ENCODE data around the gene GALNTL6.

GALNTL6 gene

GRCh38 chr4:171920901-171921300, 107.7 kb downstream of the GALNTL6 start:
- H3K4me3 ChIP-seq (ENCODE audit: low read depth, low read length), result no peak overlapping the region
- no peak for DNase-seq (ENCODE audit: low read depth)
- TF ChIP-seq CTCF (conservative IDR thresholded peaks at IDR 0.05; ENCODE audit: low read depth, low read length), result no peak

GRCh38 chr4:171924746-171925376, 111.7 kb downstream of the GALNTL6 start:
- no peak overlapping the region for H3K4me3 ChIP-seq (ENCODE audit: low read depth, low read length)
- TF ChIP-seq CTCF (conservative IDR thresholded peaks at IDR 0.05; ENCODE audit: low read depth, low read length), result no peak
- DNase-seq (ENCODE audit: low read depth), result no peak

- DNase-seq (ENCODE audit: low read depth), result no peak
- no peak overlapping the region for H3K4me3 ChIP-seq (ENCODE audit: low read depth, low read length)
- TF ChIP-seq CTCF (conservative IDR thresholded peaks at IDR 0.05; ENCODE audit: low read depth, low read length), result no peak
Measured at GRCh38 chr4:171928336-171928735, 115.1 kb downstream of the GALNTL6 start.

- TF ChIP-seq CTCF (conservative IDR thresholded peaks at IDR 0.05; ENCODE audit: low read depth, low read length), result no peak
- no peak for DNase-seq (ENCODE audit: low read depth)
- no peak overlapping the region for H3K4me3 ChIP-seq (ENCODE audit: low read depth, low read length)
Measured at GRCh38 chr4:171929477-171929876, 116.3 kb downstream of the GALNTL6 start.

- H3K4me3 ChIP-seq (ENCODE audit: low read depth, low read length), result no peak overlapping the region
- TF ChIP-seq CTCF (conservative IDR thresholded peaks at IDR 0.05; ENCODE audit: low read depth, low read length), result no peak
- no peak for DNase-seq (ENCODE audit: low read depth)
Measured at GRCh38 chr4:171929907-171930306, 116.7 kb downstream of the GALNTL6 start.

- no peak for DNase-seq (ENCODE audit: low read depth)
- no peak for TF ChIP-seq CTCF (conservative IDR thresholded peaks at IDR 0.05; ENCODE audit: low read depth, low read length)
Measured at GRCh38 chr4:171932238-171932637, 119.0 kb downstream of the GALNTL6 start.

GRCh38 chr4:171940656-171941055, 127.5 kb downstream of the GALNTL6 start:
- H3K4me3 ChIP-seq (ENCODE audit: low read depth, low read length), result no peak overlapping the region
- no peak for DNase-seq (ENCODE audit: low read depth)
- TF ChIP-seq CTCF (conservative IDR thresholded peaks at IDR 0.05; ENCODE audit: low read depth, low read length), result no peak

More at GRCh38 chr4:171932238-171932637, 119.0 kb downstream of the GALNTL6 start:
- no peak overlapping the region for H3K4me3 ChIP-seq (ENCODE audit: low read depth, low read length)
